DMS 273 treated with DMSO at 0.1 percent for 48 hours (cell line): ENCODE results near the gene MTURN.

Experiments
- DNase-seq: peaks from one replicate; lab custom pipeline; 2025; lab: John Stamatoyannopoulos, UW

MTURN gene

GRCh38 chr7:30162622-30163124 is 27.9 kb downstream of the MTURN start:
- DNase-seq: no peak

GRCh38 chr7:30163231-30163894 is 28.6 kb downstream of the MTURN start:
- DNase-seq: no peak

GRCh38 chr7:30164567-30164966 is 29.8 kb downstream of the MTURN start:
- DNase-seq: peak; percentile 71

- DNase-seq: no peak
Measured at GRCh38 chr7:30165590-30165989, 30.8 kb downstream of the MTURN start.

GRCh38 chr7:30166155-30166840 is 31.5 kb downstream of the MTURN start:
- DNase-seq: no peak

GRCh38 chr7:30166841-30167235 is 32.1 kb downstream of the MTURN start:
- no peak for DNase-seq

GRCh38 chr7:30167901-30168300 is 33.1 kb downstream of the MTURN start:
- DNase-seq: no peak

- DNase-seq: no peak
Measured at GRCh38 chr7:30168835-30169573, 34.2 kb downstream of the MTURN start.

- no peak for DNase-seq
Measured at GRCh38 chr7:30169579-30169978, 34.8 kb downstream of the MTURN start.

- DNase-seq: no peak
Measured at GRCh38 chr7:30170476-30171205, 35.9 kb downstream of the MTURN start.

GRCh38 chr7:30171766-30172447 is 37.1 kb downstream of the MTURN start:
- DNase-seq: no peak

- peak; percentile 99 for DNase-seq
Measured at GRCh38 chr7:30172451-30172850, 37.7 kb downstream of the MTURN start.

GRCh38 chr7:30173058-30173897 is 38.5 kb downstream of the MTURN start:
- peak; percentile 99 for DNase-seq

- no peak for DNase-seq
Measured at GRCh38 chr7:30175180-30175579, 40.4 kb downstream of the MTURN start.

- no peak for DNase-seq
Measured at GRCh38 chr7:30175636-30176147, 40.9 kb downstream of the MTURN start.

GRCh38 chr7:30176463-30177109 is 41.8 kb downstream of the MTURN start:
- no peak for DNase-seq

- DNase-seq: no peak
Measured at GRCh38 chr7:30177186-30177585, 42.4 kb downstream of the MTURN start.

GRCh38 chr7:30177965-30178364 is 43.2 kb downstream of the MTURN start:
- no peak for DNase-seq

- no peak for DNase-seq
Measured at GRCh38 chr7:30178748-30179436, 44.1 kb downstream of the MTURN start.
